HEK293T (cell line): ENCODE data around the gene TIMELESS.
"Not testable (repeated sequence)": the region's sequence is repeated elsewhere in the genome, so short reads cannot be mapped to it uniquely, and the experiment has no call there.

Experiments used
- CTCF ChIA-PET: fragments of 350-600 bp; formaldehyde crosslinking; extraction: SDS; loops from one replicate; lab custom pipeline; 2021; ENCODE audit warnings: antibody characterized with exemption, inconsistent platforms; lab: Yijun Ruan, JAX
- POLR2A ChIA-PET: fragments of 350-600 bp; formaldehyde crosslinking; extraction: SDS; loops from one replicate; lab custom pipeline; 2020; ENCODE audit warnings: antibody characterized with exemption, inconsistent platforms; lab: Yijun Ruan, JAX
- DNase-seq: peaks from one replicate; pipeline ENCODE4 v3.0.0; 2012; ENCODE audit warnings: mixed read lengths; ENCODE audit errors: extremely low spot score
- ARNT ChIP-seq: fragments of 450-650 bp; IDR thresholded peaks from 2 replicates; pipeline ENCODE4 v1.6.1; 2017; ENCODE audit warnings: mild to moderate bottlenecking
- BHLHE40 ChIP-seq: fragments of 450-650 bp; IDR thresholded peaks from 2 replicates; pipeline ENCODE4 v1.6.1; 2016; ENCODE audit warnings: mild to moderate bottlenecking, moderate library complexity, borderline replicate concordance
- CTBP1 ChIP-seq: fragments of 450-650 bp; IDR thresholded peaks from 2 replicates; pipeline ENCODE4 v1.6.1; 2016; ENCODE audit warnings: borderline replicate concordance
- ELF4 ChIP-seq: fragments of 450-650 bp; IDR thresholded peaks from 2 replicates; pipeline ENCODE4 v1.6.1; 2017; ENCODE audit warnings: antibody characterized with exemption
- FOXA1 ChIP-seq: fragments of 450-650 bp; IDR thresholded peaks from 2 replicates; pipeline ENCODE4 v1.6.1; 2016; ENCODE audit warnings: mild to moderate bottlenecking
- FOXK2 ChIP-seq: fragments of 450-650 bp; IDR thresholded peaks from 2 replicates; pipeline ENCODE4 v1.6.1; 2016; ENCODE audit warnings: mild to moderate bottlenecking
- FOXM1 ChIP-seq: fragments of 450-650 bp; IDR thresholded peaks from 2 replicates; pipeline ENCODE4 v1.6.1; 2017; ENCODE audit warnings: mild to moderate bottlenecking, borderline replicate concordance
- HDGF ChIP-seq: fragments of 450-650 bp; IDR thresholded peaks from 2 replicates; pipeline ENCODE4 v1.6.1; 2017; ENCODE audit warnings: antibody characterized with exemption, borderline replicate concordance
- L3MBTL2 ChIP-seq: fragments of 450-650 bp; conservative IDR thresholded peaks from 2 replicates; pipeline ENCODE4 v1.6.1; 2016; ENCODE audit warnings: mild to moderate bottlenecking
- LEF1 ChIP-seq: fragments of 450-650 bp; IDR thresholded peaks from 2 replicates; pipeline ENCODE4 v1.6.1; 2017; ENCODE audit warnings: mild to moderate bottlenecking, borderline replicate concordance
- NFRKB ChIP-seq: fragments of 450-650 bp; IDR thresholded peaks from 2 replicates; pipeline ENCODE4 v1.6.1; 2016; ENCODE audit warnings: mild to moderate bottlenecking, moderate library complexity
- SP1 ChIP-seq: fragments of 450-650 bp; IDR thresholded peaks from 2 replicates; pipeline ENCODE4 v1.6.1; 2017
- SUZ12 ChIP-seq: fragments of 450-650 bp; IDR thresholded peaks from 2 replicates; pipeline ENCODE4 v1.6.1; 2016; ENCODE audit warnings: mild to moderate bottlenecking
- TARDBP ChIP-seq: fragments of 450-650 bp; IDR thresholded peaks from 2 replicates; pipeline ENCODE4 v1.6.1; 2016
- ZNF384 ChIP-seq: fragments of 450-650 bp; IDR thresholded peaks from 2 replicates; pipeline ENCODE4 v1.6.1; 2016
- TF ChIP-seq, protein P1 (sequence below): fragments of 450-650 bp; IDR thresholded peaks from 2 replicates; pipeline ENCODE4 v1.6.1; 2016

The TIMELESS gene

DNA sequence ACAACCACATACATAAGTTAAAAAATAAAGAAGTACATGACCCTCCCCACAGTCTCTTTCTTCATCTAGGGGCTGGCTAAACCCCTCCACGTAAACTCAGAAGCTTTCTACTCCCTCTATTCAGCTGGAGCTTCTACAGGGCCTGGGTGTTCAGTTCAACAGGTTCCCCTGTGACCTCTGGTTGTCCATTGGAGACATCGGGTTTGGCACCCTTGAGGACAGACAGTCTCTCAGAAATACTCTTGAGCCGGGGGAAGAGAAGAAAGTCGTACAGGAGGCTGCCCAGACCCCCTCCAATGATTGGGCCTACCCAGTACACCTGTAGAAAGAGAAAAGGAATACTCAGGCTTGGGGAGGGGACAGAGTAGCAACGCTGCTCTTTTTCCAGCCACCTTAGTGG, 1.9 kb upstream of the TIMELESS start:
- POLR2A ChIA-PET: interaction anchor here (2.9 to 5.1 kb wide), 3 partner anchors 10 to 91 kb away, joined by 14 to 68 read pairs (median 46); partner anchors contain the start of genes SPRYD4 and STAT2
- CTCF ChIA-PET: interaction anchor here (1.0 kb wide), 1 partner anchor 13 kb away, joined by 4 read pairs; no protein-coding TSS in a partner anchor
- TF ChIP-seq ELF4 (no peak), HDGF (no peak), LEF1 (no peak), CTBP1 (no peak), L3MBTL2 (no peak), NFRKB (no peak), ZNF384 (no peak), FOXA1 (no peak), SUZ12 (no peak), SP1 (no peak), BHLHE40 (no peak), TARDBP (no peak), ARNT (no peak), FOXK2 (no peak), FOXM1 (no peak)
- TF ChIP-seq, protein P1, sequence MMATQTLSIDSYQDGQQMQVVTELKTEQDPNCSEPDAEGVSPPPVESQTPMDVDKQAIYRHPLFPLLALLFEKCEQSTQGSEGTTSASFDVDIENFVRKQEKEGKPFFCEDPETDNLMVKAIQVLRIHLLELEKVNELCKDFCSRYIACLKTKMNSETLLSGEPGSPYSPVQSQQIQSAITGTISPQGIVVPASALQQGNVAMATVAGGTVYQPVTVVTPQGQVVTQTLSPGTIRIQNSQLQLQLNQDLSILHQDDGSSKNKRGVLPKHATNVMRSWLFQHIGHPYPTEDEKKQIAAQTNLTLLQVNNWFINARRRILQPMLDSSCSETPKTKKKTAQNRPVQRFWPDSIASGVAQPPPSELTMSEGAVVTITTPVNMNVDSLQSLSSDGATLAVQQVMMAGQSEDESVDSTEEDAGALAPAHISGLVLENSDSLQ: no peak
- no peak for DNase-seq

DNA sequence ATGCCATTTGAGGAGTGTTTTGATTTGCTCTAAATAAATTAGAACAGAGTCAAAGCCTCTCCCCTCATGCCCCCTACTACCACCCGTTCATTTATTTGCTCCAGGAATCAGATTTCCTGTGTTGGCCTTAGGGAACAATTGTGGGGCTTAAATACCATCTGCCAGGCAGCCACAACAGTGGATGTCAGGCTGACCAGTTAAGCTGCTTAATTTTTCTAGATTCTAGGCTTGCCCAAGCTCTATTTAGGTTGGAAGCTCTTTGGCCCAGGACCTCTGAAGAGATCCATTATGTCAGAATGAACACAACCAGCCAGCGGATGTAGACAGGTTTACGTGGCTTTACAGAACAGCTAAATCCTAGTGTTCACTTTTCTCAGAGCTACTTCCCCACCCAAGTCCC, 1.0 kb upstream of the TIMELESS start:
- no peak for TF ChIP-seq FOXM1
- no peak for TF ChIP-seq CTBP1
- no peak for TF ChIP-seq HDGF
- no peak for TF ChIP-seq L3MBTL2
- no peak for TF ChIP-seq ARNT
- TF ChIP-seq FOXA1: no peak
- no peak for TF ChIP-seq NFRKB
- TF ChIP-seq, protein P1: no peak
- no peak for TF ChIP-seq ZNF384
- TF ChIP-seq SUZ12: no peak
- TF ChIP-seq ELF4: no peak
- ChIA-PET CTCF (interaction anchor here (1.0 kb wide), 1 partner anchor 14 kb away, joined by 4 read pairs; no protein-coding TSS in a partner anchor), POLR2A (interaction anchor here (1.0 to 5.1 kb wide), 16 partner anchors 10 to 694 kb away, joined by 3 to 68 read pairs (median 10); partner anchors contain the start of genes CNPY2, PAN2, SPRYD4 and STAT2)

DNA sequence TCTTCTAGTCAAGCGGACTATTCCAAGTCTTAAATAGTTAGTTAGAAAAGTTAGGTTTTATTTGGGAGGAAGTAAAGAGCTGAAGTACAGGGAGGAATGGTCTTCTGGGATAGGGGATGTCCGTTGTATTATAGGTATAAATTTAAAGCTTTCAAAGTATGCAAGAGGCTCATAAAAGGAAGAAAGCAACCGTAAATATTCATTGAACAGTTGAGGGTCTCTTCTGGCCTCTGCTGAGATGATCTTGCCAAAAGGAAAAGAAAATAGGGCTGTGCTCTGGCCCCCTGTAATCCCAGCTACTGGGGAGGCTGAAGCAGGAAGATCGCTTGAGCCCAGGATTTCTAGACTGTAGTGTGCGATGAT, 377 bp upstream of the TIMELESS start:
- DNase-seq: no peak
- POLR2A ChIA-PET: interaction anchor here (0.8 to 5.1 kb wide), 29 partner anchors 9 to 693 kb away, joined by 3 to 68 read pairs (median 5); partner anchors contain the start of genes CNPY2, ESYT1, PA2G4 and PAN2
- CTCF ChIA-PET: interaction anchor here (0.9 to 1.0 kb wide), 2 partner anchors 11 to 15 kb away, joined by 3 read pairs; no protein-coding TSS in a partner anchor
- TF ChIP-seq FOXM1 (no peak), LEF1 (no peak), FOXA1 (no peak), ZNF384 (no peak), HDGF (no peak), CTBP1 (no peak), SP1 (no peak), FOXK2 (no peak), TARDBP (no peak), ELF4 (no peak), L3MBTL2 (no peak), ARNT (no peak), NFRKB (no peak), BHLHE40 (no peak), SUZ12 (no peak)
- TF ChIP-seq, protein P1: no peak

More for the DNA sequence above, 1.0 kb upstream of the TIMELESS start:
- no peak for DNase-seq

DNA sequence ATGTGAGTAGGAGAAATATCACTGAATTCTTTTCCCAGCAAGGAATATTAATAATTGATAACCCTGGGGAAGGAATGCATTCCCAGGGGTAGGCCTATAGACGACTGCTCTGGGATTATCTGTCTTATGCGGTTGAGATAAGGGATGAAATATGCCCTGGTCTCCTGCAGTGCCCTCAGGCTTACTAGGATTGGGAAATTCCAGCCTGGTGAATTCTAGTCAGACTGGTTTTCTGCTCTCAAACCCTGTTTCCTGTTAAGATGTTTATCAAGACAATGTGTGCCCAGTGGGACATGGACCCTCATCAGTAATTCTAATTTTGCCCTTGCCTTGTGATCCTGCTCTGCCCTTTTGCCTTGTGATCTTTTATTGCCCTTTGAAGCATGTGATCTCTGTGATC, 6.0 kb downstream of the TIMELESS start:
- POLR2A ChIA-PET, DNase-seq, CTCF ChIA-PET: not testable (repeated sequence)

DNA sequence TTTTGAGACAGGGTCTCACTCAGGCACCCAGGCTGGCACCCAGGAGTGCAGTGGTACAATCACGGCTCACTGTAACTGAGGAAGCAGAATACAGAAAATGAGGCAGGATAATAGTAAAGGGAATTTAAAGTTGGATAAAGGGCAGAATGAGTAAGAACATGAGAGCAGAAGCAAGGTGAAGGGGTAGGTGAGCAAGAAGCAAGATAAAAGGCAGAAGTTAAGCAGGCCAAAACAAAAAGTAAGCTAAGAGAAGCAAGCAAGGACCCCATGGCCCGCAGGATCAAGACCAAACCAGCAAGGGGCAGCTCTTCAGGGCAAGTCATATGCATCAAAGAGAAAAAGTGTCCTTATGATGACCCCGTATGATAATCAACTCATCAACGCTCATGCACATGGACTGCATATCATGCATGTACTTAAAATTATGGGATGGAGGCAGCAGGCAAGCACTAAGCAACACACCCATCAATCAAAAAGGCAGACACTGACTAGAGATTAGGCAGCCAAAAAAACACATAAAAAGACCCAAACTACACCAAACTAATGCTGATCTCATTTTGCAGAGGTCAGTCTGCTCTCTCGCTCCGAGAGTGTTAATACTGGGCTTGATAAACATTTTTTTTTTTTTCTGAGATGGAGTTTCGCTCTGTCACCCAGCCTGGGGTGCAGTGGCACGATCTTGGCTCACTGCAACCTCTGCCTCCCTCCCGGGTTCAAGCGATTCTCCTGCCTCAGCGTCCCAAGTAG, 11.6 kb downstream of the TIMELESS start:
- TF ChIP-seq, protein P1: peak; percentile 81
- no peak for TF ChIP-seq CTBP1
- ChIA-PET POLR2A (interaction anchor here (0.9 to 2.7 kb wide), 2 partner anchors 11 to 26 kb away, joined by 5 to 18 read pairs; partner anchors contain the start of gene TIMELESS), CTCF (interaction anchor here (1.6 kb wide), 1 partner anchor 12 kb away, joined by 3 read pairs; the partner anchor contains the start of gene TIMELESS)
- no peak for DNase-seq
